NCI-H82 (cell line): ENCODE results near the gene FGA.

Experiments
- DNase-seq: peaks from one replicate; lab custom pipeline; 2025; lab: John Stamatoyannopoulos, UW

FGA gene

DNA sequence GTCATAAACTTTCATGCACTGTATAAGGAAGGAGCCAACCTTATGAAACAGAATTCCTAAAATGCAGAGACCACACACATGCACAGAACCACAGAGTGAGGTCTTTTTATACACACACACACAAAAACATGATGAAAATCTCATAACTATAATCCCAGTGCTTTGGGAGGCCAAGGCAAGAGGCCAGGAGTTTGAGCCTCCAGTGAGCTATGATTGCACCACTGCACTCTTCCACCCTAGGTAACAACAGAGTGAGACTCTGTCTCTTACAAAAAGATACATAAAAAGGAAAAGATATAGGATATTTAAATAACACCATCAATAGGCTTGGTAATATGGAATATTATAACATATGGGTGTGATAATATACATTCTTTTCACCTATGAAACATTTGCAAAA, 10.6 kb downstream of the FGA start:
- no peak for DNase-seq

DNA sequence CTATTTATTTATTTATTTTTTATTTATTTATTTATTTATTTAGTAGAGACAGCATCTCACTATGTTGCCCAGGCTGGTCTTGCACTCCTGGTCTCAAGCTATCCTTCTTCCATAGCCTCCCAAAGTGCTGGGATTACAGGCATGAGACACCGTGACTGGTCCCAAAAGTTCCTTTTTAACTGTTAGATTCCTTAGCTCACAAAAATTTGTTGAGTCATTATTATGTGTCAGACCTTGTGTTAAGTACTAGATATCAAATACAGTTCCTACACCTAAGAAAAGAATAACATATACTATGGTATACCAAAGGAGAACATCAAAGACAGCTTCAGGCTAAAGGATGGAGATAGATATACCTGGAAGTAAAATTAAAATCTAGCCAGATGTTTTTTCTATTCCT, 11.6 kb downstream of the FGA start:
- DNase-seq: no peak

DNA sequence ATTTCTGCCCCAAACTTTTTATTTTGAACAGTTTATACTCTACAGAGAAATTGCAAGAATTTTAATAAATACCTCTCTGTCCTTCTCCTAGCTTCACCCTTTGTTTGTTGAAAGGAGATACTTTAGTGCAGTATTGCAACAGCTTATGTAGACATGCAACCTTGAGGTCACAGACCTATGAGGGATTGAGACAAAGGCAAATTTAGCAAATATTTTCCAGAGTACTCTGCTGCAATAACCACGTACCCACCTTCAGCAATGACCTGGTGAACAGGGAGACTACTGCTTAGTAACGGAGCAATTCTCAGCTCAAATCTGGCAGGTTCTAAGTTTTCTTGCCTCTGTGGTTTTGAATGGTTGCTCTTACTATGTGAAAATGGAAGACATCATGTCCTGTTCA, 13.2 kb downstream of the FGA start:
- no peak for DNase-seq

DNA sequence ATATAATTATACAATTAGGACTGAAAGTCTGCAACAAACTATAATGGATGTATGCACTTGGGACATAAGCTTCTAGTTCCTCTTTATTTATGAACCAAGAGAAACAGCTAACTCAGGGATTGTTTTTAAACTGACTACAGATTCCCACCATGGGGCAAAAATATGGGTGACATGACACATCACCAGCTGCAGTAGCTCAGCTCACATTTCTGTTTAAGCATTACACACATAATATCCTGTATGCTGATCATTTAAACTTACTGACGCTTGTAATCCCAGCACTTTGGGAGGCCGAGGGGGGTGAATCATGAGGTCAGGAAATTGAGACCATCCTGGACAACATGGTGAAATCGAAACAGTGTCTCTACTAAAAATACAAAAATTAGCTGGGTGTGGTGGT, 16.2 kb downstream of the FGA start:
- DNase-seq: no peak

DNA sequence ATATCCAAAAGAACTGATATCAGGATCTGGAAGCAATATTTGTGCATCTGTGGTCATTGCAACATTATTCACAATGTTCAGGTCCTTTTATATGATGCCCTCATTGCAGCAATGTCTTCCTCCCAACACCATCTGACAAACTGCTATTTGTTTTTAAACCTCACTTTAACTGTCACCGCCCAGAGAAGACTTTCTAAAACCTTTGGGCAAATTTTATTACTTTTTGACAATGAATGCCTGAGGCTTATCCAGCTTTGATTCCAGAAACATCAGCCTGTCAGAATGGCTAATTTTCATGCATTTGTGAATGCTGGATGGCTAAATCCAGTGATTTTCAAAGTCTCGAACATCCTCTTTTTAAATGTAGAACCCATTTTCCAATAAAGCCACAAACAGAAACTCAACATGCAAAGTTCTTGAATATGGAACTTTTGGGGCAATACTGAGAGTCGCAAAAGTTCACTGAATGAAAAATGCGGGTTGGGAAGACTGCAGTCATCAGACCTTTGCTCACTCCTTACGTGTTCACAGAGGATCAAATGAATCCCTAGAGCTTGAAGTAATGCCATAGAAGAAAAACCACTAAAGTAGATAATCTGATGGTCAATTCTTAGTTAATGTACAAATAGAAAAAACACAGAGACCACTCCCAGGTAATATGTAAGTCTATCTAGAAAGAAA, 17.2 kb downstream of the FGA start:
- DNase-seq: no peak

DNA sequence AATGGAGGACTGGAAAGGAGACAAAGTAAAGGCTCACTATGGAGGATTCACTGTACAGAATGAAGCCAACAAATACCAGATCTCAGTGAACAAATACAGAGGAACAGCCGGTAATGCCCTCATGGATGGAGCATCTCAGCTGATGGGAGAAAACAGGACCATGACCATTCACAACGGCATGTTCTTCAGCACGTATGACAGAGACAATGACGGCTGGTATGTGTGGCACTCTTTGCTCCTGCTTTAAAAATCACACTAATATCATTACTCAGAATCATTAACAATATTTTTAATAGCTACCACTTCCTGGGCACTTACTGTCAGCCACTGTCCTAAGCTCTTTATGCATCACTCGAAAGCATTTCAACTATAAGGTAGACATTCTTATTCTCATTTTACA, 21.0 kb downstream of the FGA start:
- no peak for DNase-seq

DNA sequence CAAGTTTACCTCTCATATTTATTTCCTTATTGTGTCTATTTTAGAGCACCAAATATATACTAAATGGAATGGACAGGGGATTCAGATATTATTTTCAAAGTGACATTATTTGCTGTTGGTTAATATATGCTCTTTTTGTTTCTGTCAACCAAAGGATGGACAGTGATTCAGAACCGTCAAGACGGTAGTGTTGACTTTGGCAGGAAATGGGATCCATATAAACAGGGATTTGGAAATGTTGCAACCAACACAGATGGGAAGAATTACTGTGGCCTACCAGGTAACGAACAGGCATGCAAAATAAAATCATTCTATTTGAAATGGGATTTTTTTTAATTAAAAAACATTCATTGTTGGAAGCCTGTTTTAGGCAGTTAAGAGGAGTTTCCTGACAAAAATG, 21.5 kb downstream of the FGA start:
- no peak for DNase-seq

DNA sequence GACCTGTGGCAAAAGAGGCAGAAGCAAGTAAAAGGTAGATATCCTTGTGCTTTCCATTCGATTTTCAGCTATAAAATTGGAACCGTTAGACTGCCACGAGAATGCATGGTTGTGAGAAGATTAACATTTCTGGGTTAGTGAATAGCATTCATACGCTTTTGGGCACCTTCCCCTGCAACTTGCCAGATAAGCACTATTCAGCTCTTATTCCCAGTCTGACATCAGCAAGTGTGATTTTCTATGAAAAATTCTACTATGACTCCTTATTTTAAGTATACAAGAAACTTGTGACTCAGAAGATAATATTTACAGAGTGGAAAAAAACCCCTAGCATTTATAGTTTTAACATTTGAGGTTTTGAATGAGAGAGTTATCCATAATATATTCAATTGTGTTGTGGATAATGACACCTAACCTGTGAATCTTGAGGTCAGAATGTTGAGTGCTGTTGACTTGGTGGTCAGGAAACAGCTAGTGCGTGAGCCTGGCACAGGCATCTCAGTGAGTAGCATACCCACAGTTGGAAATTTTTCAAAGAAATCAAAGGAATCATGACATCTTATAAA, 23.8 kb downstream of the FGA start:
- DNase-seq: no peak

DNA sequence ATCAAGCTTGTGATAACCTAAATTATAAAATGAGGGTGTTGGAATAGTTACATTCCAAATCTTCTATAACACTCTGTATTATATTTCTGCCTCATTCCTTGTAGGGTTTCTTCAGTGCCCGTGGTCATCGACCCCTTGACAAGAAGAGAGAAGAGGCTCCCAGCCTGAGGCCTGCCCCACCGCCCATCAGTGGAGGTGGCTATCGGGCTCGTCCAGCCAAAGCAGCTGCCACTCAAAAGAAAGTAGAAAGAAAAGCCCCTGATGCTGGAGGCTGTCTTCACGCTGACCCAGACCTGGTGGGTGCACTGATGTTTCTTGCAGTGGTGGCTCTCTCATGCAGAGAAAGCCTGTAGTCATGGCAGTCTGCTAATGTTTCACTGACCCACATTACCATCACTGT, 24.8 kb downstream of the FGA start:
- DNase-seq: no peak

DNA sequence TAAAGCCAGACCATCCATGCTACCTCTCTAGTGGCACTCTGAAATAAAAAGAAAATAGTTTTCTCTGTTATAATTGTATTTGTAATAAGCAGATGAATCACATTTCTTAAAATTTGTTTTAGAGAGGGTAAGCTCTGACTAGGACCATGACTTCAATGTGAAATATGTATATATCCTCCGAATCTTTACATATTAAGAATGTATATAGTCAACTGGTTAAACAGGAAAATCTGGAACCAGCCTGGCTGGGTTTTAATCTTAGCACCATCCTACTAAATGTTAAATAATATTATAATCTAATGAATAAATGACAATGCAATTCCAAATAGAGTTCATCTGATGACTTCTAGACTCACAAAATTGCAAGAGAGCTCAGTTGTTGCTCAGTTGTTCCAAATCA, 26.2 kb downstream of the FGA start:
- DNase-seq: no peak

DNA sequence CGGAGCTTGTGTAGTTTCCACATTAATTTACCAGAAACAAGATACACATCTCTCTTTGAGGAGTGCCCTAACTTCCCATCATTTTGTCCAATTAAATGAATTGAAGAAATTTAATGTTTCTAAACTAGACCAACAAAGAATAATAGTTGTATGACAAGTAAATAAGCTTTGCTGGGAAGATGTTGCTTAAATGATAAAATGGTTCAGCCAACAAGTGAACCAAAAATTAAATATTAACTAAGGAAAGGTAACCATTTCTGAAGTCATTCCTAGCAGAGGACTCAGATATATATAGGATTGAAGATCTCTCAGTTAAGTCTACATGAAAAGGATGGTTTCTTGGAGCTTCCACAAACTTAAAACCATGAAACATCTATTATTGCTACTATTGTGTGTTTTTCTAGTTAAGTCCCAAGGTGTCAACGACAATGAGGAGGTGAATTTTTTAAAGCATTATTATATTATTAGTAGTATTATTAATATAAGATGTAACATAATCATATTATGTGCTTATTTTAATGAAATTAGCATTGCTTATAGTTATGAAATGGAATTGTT, 27.8 kb downstream of the FGA start, which contains the start of gene FGB:
Gene FGB, plus strand, starts transcription at position 315 of the 558 bp plus-strand sequence. Its CDS starts 8 bp downstream, at position 323.
- no peak for DNase-seq

DNA sequence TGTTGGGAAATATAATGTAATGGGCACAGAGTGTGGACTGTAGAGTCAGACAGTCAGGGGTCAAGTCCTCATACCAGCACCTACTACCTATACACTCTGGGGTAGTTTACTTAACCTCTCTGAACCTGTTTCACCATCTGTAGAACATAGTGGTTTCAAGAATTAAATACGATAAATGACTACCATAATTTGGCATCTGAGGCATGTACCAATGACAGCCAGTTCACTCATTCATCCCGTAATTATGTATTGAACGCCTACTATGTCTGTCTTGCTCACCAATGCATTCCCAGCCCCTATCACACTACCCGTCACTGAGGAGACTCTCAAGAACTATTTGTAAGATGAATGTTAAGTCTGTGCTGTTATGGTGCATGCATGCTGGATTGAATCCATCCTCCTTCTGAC, 29.7 kb downstream of the FGA start:
- DNase-seq: no peak

DNA sequence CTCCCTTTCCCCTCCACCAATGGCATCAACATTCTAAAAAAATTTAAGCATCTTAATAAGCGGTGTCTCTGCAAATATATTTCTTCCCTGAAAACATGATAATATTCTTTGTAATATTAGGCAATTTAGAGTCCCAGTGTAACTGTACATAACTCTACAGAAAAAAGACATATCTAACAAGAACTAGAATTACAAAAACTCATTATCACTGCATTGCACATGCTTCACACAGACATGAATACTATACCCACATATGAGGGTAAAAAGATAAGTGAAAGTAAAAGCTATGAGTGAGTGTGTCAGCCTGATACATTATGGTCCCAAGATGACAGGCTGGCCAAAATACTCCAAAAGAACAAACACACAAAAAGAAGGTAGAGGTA, 30.1 kb downstream of the FGA start:
- DNase-seq: no peak

DNA sequence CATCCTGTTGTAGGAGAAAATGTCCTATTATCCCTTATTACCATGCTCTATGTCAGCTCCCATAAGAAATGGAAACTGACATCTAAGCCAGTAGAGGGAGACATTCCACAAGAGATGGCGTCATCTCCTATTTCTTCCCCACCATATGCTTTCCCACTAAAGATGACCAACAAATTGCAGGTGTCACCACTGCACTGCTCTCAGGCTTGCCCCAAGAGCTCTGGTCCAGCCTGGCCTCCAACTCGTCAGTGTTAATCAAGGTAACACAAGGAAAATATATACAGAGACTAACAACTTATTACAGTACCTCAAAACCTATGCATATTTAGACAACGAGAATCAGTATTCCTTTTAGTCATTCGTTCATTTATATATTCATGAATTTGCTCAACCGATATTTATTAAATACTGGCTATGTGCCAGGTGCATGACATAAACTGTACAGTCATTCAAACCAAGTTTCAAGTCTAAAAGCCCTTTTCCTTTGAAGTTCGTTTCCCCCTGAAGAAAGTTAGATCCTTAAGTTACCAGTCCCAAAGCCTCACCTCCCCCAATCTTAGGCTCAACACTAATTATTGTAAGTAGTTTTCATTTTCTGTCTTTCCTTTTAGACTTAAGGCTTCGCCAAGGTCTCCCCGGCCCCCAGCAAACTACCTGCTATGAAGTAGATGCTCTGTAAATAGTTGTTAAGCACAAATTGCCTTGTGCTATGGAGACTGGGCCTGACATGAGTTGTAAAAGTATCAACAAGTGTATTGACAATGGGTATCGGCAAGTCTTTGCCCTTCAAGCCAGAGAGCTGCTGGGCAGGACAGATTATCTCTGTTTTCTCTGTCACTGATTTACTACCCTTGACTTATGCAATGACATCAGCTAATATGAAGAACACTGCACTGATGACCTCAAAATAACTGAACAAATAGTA, 30.8 kb downstream of the FGA start:
- peak; percentile 66 for DNase-seq

DNA sequence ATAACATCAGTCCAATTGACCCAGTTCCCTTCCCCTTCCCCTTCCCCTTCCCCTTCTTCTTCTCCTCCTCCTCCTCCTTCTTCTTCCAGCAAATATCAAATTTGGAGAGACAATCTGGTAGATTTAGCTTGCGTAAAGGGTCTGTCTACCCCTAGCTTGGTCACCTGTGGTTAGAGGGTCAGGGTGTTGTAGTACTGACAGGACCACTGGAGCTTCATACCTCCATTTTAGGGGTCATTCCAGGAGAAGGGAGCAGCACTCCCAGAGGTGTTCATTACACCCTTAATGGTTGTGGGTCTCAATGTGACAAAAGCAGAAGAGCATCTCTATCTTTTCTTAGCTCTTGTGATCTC, 31.4 kb downstream of the FGA start:
- no peak for DNase-seq

DNA sequence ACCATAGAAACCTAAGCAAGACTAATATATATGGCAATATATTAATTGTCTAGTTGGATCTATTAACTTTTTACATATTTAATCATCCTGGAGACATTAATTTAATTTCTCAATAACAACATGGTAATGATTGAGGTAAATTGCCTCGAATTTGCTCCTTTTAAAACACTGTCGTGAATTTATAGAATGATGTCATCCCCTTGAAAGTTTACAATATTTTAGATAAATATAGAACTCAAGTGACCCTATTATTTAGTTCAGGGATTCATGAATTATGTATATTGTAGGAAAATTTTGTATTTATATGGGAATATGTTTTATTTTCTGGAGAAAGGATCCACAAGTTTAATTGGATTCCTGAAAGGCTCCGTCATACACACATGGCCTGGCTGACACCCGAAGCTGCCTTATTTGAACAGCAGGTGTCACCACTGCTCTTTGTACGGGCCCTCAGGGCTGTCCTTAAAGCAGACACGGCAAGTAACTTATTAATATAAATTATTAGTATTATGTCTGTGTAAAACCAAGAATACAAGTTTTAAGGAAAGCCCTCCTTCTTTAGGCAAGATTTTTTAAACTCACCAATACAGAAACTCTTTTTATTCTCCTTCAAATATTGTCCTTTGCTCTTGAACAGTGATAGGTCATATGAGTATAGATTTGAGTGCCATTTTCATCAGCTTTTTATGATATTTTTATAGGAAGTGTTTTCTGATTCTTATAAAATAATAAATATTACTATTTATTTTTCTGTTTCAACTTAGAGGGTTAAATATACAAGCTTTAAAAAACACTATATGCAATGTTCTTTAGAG, 38.5 kb downstream of the FGA start:
- DNase-seq: peak; percentile 75

DNA sequence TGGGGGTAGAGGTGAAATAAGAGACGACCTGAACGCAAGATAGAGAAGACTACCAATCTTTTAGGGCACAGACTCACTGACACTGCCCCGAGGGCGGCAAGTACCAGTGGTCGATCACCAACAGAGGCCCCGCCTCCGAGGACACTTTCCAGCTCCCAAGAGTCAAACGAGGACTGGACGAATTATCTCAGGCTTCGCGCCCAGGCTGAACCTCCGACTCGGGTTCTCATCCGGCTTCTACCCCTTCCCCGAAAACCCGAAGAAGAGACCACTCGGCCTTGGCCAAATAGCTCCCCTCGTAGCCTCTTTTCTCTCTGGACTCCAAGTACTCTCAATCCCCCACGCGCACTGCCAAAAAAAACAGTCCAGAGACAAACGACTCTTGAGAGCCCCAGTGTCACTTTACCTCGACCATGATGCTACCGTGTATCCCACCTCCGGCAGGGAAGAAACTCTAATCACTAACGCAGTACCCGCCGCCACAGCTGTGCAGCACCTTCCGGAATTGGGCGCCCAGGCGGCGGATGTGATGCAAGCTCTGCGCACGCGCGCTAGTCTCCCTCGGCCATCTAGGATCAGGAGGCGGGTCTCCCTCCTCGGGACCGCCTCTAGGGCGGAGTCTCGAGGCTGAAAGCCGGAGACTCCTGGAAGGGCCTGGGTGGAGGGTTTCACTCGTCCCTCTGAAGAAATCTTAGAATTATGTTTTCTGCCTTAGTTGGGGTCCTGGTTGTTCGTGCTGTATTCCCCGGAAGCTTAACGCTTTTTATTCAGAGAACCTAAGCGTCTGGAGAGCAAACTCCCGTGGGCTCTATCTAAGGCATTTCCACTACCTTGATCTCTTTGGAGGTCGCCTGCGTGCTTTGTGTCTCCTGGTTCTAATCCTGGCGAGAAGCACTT, 40.4 kb downstream of the FGA start, which contains the start of gene PLRG1:
Gene PLRG1, minus strand, starts transcription at position 507 of the 897 bp plus-strand sequence. Its CDS starts 92 bp downstream, at position 415.
- DNase-seq: peak; percentile 97

DNA sequence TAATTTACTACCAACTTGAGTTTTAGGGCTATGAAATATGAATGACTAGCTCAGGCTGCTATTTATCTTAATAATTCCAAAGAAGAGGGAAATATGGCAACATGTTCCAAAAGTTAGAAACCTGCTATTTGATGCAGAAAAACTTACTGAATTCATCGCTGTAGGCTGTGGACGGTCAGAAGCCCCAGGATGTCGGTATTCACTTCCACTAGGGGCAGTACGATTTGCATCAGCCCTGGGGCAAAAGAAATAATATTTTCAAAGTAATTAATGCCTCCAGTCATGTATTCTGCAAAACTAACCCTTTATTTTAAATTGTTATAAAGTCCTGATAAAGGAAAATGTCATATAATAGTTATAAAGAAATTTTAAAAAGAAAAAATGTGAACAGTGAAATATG, 44.9 kb downstream of the FGA start:
- DNase-seq: no peak

DNA sequence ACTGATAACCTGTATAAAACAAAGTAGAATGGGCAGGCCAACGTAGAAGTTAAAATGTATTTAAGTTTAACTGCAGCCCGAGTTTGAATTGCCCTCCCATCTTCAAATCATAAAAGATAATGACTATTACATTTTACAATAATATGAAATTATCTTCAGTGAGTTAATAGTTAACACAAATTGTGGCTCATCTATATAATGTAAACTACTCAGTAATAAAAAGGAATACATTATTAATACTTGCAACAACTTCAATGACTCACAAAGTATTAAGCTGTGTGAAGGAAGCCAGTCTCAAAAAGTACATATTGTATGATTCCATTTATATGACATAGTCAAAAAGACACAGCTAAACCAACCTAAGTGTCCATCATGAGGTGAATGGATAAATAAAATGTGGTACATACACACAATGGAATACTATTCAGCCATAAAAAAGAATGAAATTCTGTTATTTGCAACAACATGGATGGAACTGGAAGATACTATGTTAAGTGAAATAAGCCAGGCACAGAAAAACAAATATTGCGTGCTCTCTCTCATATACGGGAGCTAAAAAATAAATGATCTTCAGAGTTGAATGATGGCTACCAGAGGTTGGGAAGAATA, 48.2 kb downstream of the FGA start:
- no peak for DNase-seq
